ENCODE data around the gene MPP7. TPM values are rescaled to one million over a fixed set of nuclear protein-coding genes. Genes with fewer than 3 reads are reported as not detected.

Gene MPP7
- polyA plus RNA-seq, 1 experiment = 0.94 TPM

GRCh38 chr10:28294169-28294532 lies 8.7 kb downstream of the MPP7 start:
- H3K4me3 ChIP-seq (ENCODE audit: low read depth, low read length) = no peak overlapping the region
- DNase-seq (ENCODE audit: low read depth, low spot score) = no peak
- no peaks in the 10 kb centered on the region; the same call in 1 of the 2 replicates for H3K9me3 ChIP-seq (ENCODE audit: control insufficient read depth, insufficient read depth, low read length)
- ChIA-PET CTCF (no interaction called here), POLR2A (no interaction called here)
- TF ChIP-seq CTCF (IDR thresholded peaks at IDR 0.05; ENCODE audit: low read depth, low read length) = no peak
- H3K27me3 ChIP-seq (ENCODE audit: control insufficient read depth, insufficient read depth, low read length) = peaks cover 3% of the 10 kb centered on the region
- H3K27ac ChIP-seq (ENCODE audit: low read depth, low read length) = no peak overlapping the region

GRCh38 chr10:28293236-28294168 lies 9.4 kb downstream of the MPP7 start:
- POLR2A ChIA-PET = no interaction called here
- H3K27me3 ChIP-seq (ENCODE audit: control insufficient read depth, insufficient read depth, low read length) = peaks cover 3% of the 10 kb centered on the region
- TF ChIP-seq CTCF (IDR thresholded peaks at IDR 0.05; ENCODE audit: low read depth, low read length) = no peak
- no peak overlapping the region for H3K27ac ChIP-seq (ENCODE audit: low read depth, low read length)
- CTCF ChIA-PET = interaction anchor here (1.0 kb wide), 1 partner anchor 88 kb away, joined by 3 read pairs; no protein-coding TSS in a partner anchor
- no peak for DNase-seq (ENCODE audit: low read depth, low spot score)
- no peaks in the 10 kb centered on the region; the same call in 1 of the 2 replicates for H3K9me3 ChIP-seq (ENCODE audit: control insufficient read depth, insufficient read depth, low read length)
- no peak overlapping the region for H3K4me3 ChIP-seq (ENCODE audit: low read depth, low read length)

GRCh38 chr10:28291881-28292297 lies 11.0 kb downstream of the MPP7 start:
- Histone ChIP-seq H3K27me3 (ENCODE audit: control insufficient read depth, insufficient read depth, low read length) (peaks cover 3% of the 10 kb centered on the region), H3K4me3 (ENCODE audit: low read depth, low read length) (no peak overlapping the region), H3K27ac (ENCODE audit: low read depth, low read length) (no peak overlapping the region), H3K9me3 (ENCODE audit: control insufficient read depth, insufficient read depth, low read length) (no peaks in the 10 kb centered on the region; the same call in 1 of the 2 replicates)
- DNase-seq (ENCODE audit: low read depth, low spot score) = peak; percentile 55
- TF ChIP-seq CTCF (IDR thresholded peaks at IDR 0.05; ENCODE audit: low read depth, low read length) = no peak
- CTCF ChIA-PET = interaction anchor here (0.6 to 1.6 kb wide), 3 partner anchors 11 to 102 kb away, joined by 3 to 7 read pairs (median 4); partner anchors contain the start of gene MPP7
- POLR2A ChIA-PET = no interaction called here

GRCh38 chr10:28285816-28286215 lies 17.0 kb downstream of the MPP7 start:
- Histone ChIP-seq H3K27me3 (ENCODE audit: control insufficient read depth, insufficient read depth, low read length) (no peaks in the 10 kb centered on the region), H3K9me3 (ENCODE audit: control insufficient read depth, insufficient read depth, low read length) (no peaks in the 10 kb centered on the region), H3K4me3 (ENCODE audit: low read depth, low read length) (no peak overlapping the region), H3K27ac (ENCODE audit: low read depth, low read length) (no peak overlapping the region)
- no peak for DNase-seq (ENCODE audit: low read depth, low spot score)
- ChIA-PET POLR2A (no interaction called here), CTCF (no interaction called here)
- no peak for TF ChIP-seq CTCF (IDR thresholded peaks at IDR 0.05; ENCODE audit: low read depth, low read length)

- ChIA-PET CTCF (no interaction called here), POLR2A (no interaction called here)
Observed at GRCh38 chr10:28284126-28284525, 18.7 kb downstream of the MPP7 start.

More at GRCh38 chr10:28284126-28284525, 18.7 kb downstream of the MPP7 start:
- no peak for DNase-seq (ENCODE audit: low read depth, low spot score)
- H3K9me3 ChIP-seq (ENCODE audit: control insufficient read depth, insufficient read depth, low read length) = no peaks in the 10 kb centered on the region
- H3K27me3 ChIP-seq (ENCODE audit: control insufficient read depth, insufficient read depth, low read length) = peaks cover under 1% of the 10 kb centered on the region
- no peak overlapping the region for H3K4me3 ChIP-seq (ENCODE audit: low read depth, low read length)
- H3K27ac ChIP-seq (ENCODE audit: low read depth, low read length) = no peak overlapping the region
- TF ChIP-seq CTCF (IDR thresholded peaks at IDR 0.05; ENCODE audit: low read depth, low read length) = no peak
